A549 (cell line): ENCODE measurements around the gene ALDH3B1. TPM values are rescaled to one million over a fixed set of nuclear protein-coding genes. Genes with fewer than 3 reads are reported as not detected.

Experiments used
- ATAC-seq, 2 experiments: fragments of 200-7000 bp in 1 of 2; fragments of >200 bp in 1 of 2; cut with Nextera tagmentation in 1 of 2; cut with Tn5 transposase in 1 of 2; 3 replicates each; pipeline versions ENCODE4 v1.8.0 to v1.9.1; 2018 to 2020; ENCODE audit warnings: mild to moderate bottlenecking in 1 of 2, moderate library complexity in 1 of 2
- CTCF ChIA-PET: fragments of 300-600 bp; sonication (Branson Sonifier 250); formaldehyde crosslinking; extraction: SDS; loops from one replicate; lab custom pipeline; 2021; ENCODE audit warnings: antibody characterized with exemption, inconsistent platforms; lab: Yijun Ruan, JAX
- POLR2A ChIA-PET: fragments of 350-600 bp; formaldehyde crosslinking; extraction: SDS; loops from one replicate; lab custom pipeline; 2021; ENCODE audit warnings: antibody characterized with exemption, inconsistent platforms; lab: Yijun Ruan, JAX
- DNase-seq, 2 experiments: peaks; one replicate each; pipeline versions ENCODE4 v3.0.0 to v3.0.0-alpha.2; 2011 to 2016; ENCODE audit warnings: low read depth in 1 of 2, low spot score in 1 of 2
- FAIRE-seq: peaks from 2 replicates; lab custom pipeline; 2011; peaks lifted over from hg19 to GRCh38; lab: Jason Lieb, UNC
- H3K27ac ChIP-seq, 2 experiments: fragments of >200 bp; sonication (Bioruptor Twin); formaldehyde crosslinking; 3 replicates each; pipeline ENCODE4 v1.5.1; 2016 to 2017
- H3K4me1 ChIP-seq: fragments of >200 bp; sonication (Bioruptor Twin); formaldehyde crosslinking; 3 replicates; pipeline ENCODE4 v1.6.1; 2016
- H3K4me2 ChIP-seq: fragments of >200 bp; sonication (Bioruptor Twin); formaldehyde crosslinking; 3 replicates; pipeline ENCODE4 v1.6.1; 2016
- H3K4me3 ChIP-seq: fragments of >200 bp; sonication (Bioruptor Twin); formaldehyde crosslinking; 3 replicates; pipeline ENCODE4 v1.5.1; 2016
- H3K9me3 ChIP-seq: fragments of >200 bp; sonication (Bioruptor Twin); formaldehyde crosslinking; 3 replicates; pipeline ENCODE4 v1.6.1; 2016
- FOSL2 ChIP-seq, 2 experiments: fragments of 450-650 bp in 1 of 2; fragments of >200 bp in 1 of 2; sonication (Bioruptor Twin) in 1 of 2; formaldehyde crosslinking; IDR thresholded peaks; 2 replicates each; pipeline versions ENCODE4 v1.5.0 to v1.6.1; 2016 to 2020; ENCODE audit warnings: mild to moderate bottlenecking in 1 of 2, moderate library complexity in 1 of 2
- SMC3 ChIP-seq: fragments of >200 bp; sonication (Bioruptor Twin); formaldehyde crosslinking; IDR thresholded peaks from 3 replicates; pipeline ENCODE4 v1.6.1; 2018; ENCODE audit warnings: inconsistent platforms
- ZFP36 ChIP-seq: fragments of 450-650 bp; IDR thresholded peaks from 2 replicates; pipeline ENCODE4 v1.6.1; 2014; ENCODE audit warnings: borderline replicate concordance; ENCODE audit not compliant: partially characterized antibody
- WGBS: methylation state at CpG from one replicate; pipeline ENCODE4 v1.1.6; 2017; ENCODE audit errors: missing lambda C conversion rate; 5-methylcytosine and 5-hydroxymethylcytosine counted together
- polyA plus RNA-seq, 4 experiments: library from polyadenylated mRNA; depleted of rRNA in 3 of 4; stranded (reverse); fragments of >200 nt; fragmentation: RNase III in 1 of 4; extraction: RNeasy Plus Mini Kit Qiagen cat#74134 plus additional on column Dnase treatment in 1 of 4; gene quantifications; 2 replicates in 3 of 4; 3 replicates in 1 of 4; pipeline ENCODE4 v1.2.3, GENCODE V29; 2011 to 2017
- small RNA-seq, 6 experiments: library from RNA; depleted of rRNA; stranded (forward); fragments of <200 nt; gene quantifications; one replicate each; pipeline ENCODE3, GENCODE V24; 2012

ALDH3B1 gene
- polyA plus RNA-seq, 2 of the 4 experiments (the other 2 are of a cell fraction) = 93.7 to 130 TPM

DNA sequence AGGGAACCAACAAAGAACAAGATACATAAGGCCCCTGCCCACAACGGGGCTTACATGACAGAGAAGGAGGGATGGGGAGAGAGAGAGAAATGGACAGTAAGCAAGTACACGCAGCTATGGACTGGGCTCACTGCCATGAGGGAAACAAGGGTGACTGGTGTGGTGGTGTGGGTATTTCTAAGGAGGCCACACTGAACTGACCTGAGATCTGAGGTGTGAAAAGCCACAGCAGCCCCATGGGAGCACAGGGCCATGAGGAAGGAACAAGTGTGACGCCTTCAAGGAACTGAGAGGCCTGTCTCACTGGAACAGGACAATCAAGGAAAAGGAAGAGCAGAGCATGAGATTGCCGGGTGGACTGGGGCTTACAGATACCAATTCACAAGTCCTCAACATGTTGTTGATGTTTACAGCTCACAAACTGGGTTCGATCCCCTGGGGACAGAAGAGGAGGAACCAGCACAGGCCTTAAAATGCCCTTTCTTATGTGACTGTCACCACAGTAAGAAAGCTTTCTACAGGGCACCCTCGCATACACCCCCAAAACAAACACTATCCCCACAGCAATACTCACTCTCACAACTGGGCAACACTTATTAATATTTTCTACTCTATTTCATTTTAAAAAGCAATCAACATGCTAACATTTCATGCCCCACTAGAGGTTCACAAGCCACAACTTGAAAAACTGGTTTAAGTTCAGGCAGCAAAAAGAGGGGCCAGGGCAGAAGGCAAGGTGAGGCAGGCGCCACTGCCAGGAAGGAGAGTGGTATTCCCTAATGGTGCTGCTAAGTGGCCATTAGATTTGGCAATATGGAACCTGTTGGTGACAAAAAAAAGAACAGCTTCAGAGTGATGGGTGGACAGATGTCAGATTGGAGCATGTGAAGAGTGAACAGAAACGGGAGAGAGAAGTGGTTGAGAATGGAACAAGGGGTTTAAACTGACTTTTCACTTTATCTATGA, 67.8 kb downstream of the ALDH3B1 start:
- no peak for TF ChIP-seq FOSL2 (IDR thresholded peaks at IDR 0.05)
- no peak for TF ChIP-seq FOSL2 (CRISPR knock-in tag; IDR thresholded peaks at IDR 0.05)
- no peak for TF ChIP-seq SMC3
- no peak for TF ChIP-seq ZFP36
- no peak overlapping the region for H3K27ac ChIP-seq
- no peaks in the 10 kb centered on the region for H3K9me3 ChIP-seq
- H3K4me3 ChIP-seq = no peak overlapping the region
- ChIA-PET POLR2A (interaction anchor here (1.2 kb wide), 1 partner anchor 43 kb away, joined by 3 read pairs; the partner anchor contains the start of gene CHKA), CTCF (interaction anchor here (1.0 kb wide), 1 partner anchor 12 kb away, joined by 3 read pairs; no protein-coding TSS in a partner anchor)
- FAIRE-seq (no peak), DNase-seq (no peak), ATAC-seq (peak in 1 of 2 experiments; percentile 21; a peak in 3 of 6 replicates)
- peaks cover 6% of the 10 kb centered on the region; the same call in 1 of the 3 replicates for H3K4me1 ChIP-seq
- 86% methylated on average over 8 of the region's 8 CpGs for WGBS
- H3K4me2 ChIP-seq = no peak overlapping the region

Small RNA genes within 50 kb of the gene (small RNA-seq; reads per million reads assigned to genes)
- 0 reads per million in 6 experiments for gene MIR6753

Other genes starting within 250 kb of the ALDH3B1 start
- gene UNC93B1, start 6.2 kb upstream of the ALDH3B1 start, polyA plus RNA-seq (2011; rRNA removed) = 49.4 and 55.5 TPM in 2 replicates
- gene UNC93B1, start 6.2 kb upstream of the ALDH3B1 start, polyA plus RNA-seq (2017; fragmentation: RNase III; extraction: RNeasy Plus Mini Kit Qiagen cat#74134 plus additional on column Dnase treatment) = 43.7 to 51.2 TPM (median 47.1 TPM) in 3 replicates
- 71.0 and 73.7 TPM in 2 replicates for gene NDUFS8, start 20.4 kb downstream of the ALDH3B1 start, polyA plus RNA-seq (2011; rRNA removed)
- 283 to 300 TPM (median 298 TPM) in 3 replicates for gene NDUFS8, start 20.4 kb downstream of the ALDH3B1 start, polyA plus RNA-seq (2017; fragmentation: RNase III; extraction: RNeasy Plus Mini Kit Qiagen cat#74134 plus additional on column Dnase treatment)
- gene TCIRG1, start 28.7 kb downstream of the ALDH3B1 start, polyA plus RNA-seq (2011; rRNA removed) = 36.3 and 49.4 TPM in 2 replicates
- gene TCIRG1, start 28.7 kb downstream of the ALDH3B1 start, polyA plus RNA-seq (2017; fragmentation: RNase III; extraction: RNeasy Plus Mini Kit Qiagen cat#74134 plus additional on column Dnase treatment) = 94.9 to 120 TPM (median 115 TPM) in 3 replicates
- gene CHKA, start 111.1 kb downstream of the ALDH3B1 start, polyA plus RNA-seq (2011; rRNA removed) = 19.4 and 21.7 TPM in 2 replicates
- 11.1 to 15.9 TPM (median 14.2 TPM) in 3 replicates for gene CHKA, start 111.1 kb downstream of the ALDH3B1 start, polyA plus RNA-seq (2017; fragmentation: RNase III; extraction: RNeasy Plus Mini Kit Qiagen cat#74134 plus additional on column Dnase treatment)
- gene KMT5B, start 203.0 kb downstream of the ALDH3B1 start, polyA plus RNA-seq (2011; rRNA removed) = 25.6 and 27.1 TPM in 2 replicates
- 15.2 to 17.9 TPM (median 17.4 TPM) in 3 replicates for gene KMT5B, start 203.0 kb downstream of the ALDH3B1 start, polyA plus RNA-seq (2017; fragmentation: RNase III; extraction: RNeasy Plus Mini Kit Qiagen cat#74134 plus additional on column Dnase treatment)